SH-SY5Y (cell line): ENCODE data around the gene HSD17B1.

ENCODE experiments used
- GATA2 ChIP-seq: IDR thresholded peaks from 2 replicates; pipeline ENCODE4 v1.6.1; 2011; ENCODE audit warnings: mild to moderate bottlenecking, low read depth, low read length
- GATA3 ChIP-seq: IDR thresholded peaks from 2 replicates; pipeline ENCODE4 v1.6.1; 2011; ENCODE audit warnings: low read depth, mild to moderate bottlenecking, low read length, moderate library complexity

DNA sequence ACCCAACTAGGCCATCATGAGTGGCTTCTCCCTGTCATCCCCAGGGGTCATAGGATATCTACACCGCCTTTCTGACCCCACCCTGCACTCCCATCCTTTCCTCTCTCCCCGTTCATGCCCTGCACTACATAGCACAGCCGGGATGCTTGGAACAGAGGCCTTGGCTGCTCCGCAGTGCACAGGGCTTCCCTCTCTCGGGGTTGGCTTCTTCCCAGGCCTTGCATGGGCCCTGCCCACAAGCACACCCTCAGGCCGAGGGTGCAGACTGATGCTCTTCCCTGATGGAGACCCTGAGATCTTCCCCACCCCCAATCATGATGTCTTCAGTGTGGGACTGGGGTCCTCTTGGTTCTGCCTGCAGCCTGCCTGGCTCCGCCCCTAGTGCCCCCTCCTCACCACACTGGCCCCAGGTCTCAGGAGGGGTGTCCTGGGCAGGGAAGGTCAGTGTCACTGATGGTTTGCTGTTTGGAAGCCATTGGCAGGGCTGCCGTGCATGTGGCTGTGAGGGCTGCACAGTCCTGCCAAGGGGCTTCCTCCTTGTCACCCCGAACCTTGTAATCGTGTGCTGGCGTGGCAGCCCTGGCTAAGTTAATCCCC, 31.0 kb upstream of the HSD17B1 start:
- TF ChIP-seq GATA2: no peak
- no peak for TF ChIP-seq GATA3
